ENCODE results near the gene C10orf90.

Gene C10orf90

DNA sequence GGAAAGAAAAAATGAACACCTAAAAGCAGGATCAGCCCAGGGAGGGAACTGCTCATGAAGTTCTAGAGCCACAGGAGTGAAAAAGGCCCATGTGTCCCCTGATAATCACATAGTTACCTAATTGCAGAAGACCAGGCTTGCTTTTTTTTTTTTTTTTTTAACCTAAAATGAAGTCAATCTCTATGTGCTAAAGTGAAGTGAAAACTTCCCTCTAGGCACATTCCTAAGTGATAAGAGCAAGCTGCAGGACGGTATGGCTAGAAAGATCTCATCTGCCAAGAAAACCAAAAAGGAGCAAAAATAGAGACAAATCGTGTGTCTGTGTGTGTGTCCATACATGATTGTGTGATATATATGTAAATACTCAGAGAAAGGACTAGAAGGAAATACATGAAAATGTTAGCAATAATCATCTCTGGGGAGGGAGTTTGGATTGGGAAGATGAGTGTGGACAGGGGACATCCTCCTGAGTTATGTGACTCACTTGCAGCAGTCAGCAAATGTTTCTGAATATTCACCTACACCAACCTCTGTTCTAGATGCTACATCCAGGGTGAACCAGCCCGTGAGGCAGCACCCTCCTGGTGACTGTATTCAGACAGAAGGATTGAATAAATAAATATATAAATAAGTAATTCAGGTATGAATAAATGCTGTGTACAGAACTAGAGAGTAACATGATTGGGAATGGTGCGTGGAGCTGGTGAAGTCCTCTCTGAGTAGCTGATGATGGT lies 76.4 kb downstream of the C10orf90 start:
- H3K4me2 ChIP-seq = no peak overlapping the region
- H3K27ac ChIP-seq = no peak overlapping the region
- no peaks in the 10 kb centered on the region for H4K20me1 ChIP-seq
- no peak overlapping the region for H3K4me3 ChIP-seq
- TF ChIP-seq Cebpa-rat (IDR thresholded peaks at IDR 0.05) = no peak
- H3K9ac ChIP-seq = no peak overlapping the region
- no peaks in the 10 kb centered on the region for H3K9me3 ChIP-seq
- H3K36me3 ChIP-seq = no peaks in the 10 kb centered on the region
- no peaks in the 10 kb centered on the region for H3K27me3 ChIP-seq
- no peaks in the 10 kb centered on the region for H3K4me1 ChIP-seq

DNA sequence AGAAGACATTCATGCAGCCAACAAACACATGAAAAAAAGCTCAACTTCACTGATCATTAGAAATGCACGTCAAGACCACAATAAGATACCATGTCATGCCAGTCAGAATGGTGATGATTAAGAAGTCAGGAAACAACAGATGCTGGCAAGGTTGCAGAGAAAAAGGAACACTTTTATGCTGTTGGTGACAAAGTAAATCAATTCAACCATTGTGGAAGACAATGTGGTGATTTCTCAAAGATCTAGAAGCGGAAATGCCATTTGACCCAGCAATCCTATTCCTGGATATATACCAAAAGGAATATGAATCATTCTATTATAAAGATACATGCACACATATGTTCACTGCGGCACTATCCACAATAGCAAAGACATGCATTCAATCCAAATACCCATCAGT lies 77.6 kb downstream of the C10orf90 start:
- Histone ChIP-seq H3K9me3 (no peaks in the 10 kb centered on the region), H3K36me3 (no peaks in the 10 kb centered on the region), H3K27me3 (no peaks in the 10 kb centered on the region), H3K27ac (no peak overlapping the region), H3K4me2 (no peak overlapping the region), H3K4me3 (no peak overlapping the region), H4K20me1 (no peaks in the 10 kb centered on the region), H3K9ac (no peak overlapping the region), H3K4me1 (no peaks in the 10 kb centered on the region)
- TF ChIP-seq Cebpa-rat (IDR thresholded peaks at IDR 0.05) = no peak

DNA sequence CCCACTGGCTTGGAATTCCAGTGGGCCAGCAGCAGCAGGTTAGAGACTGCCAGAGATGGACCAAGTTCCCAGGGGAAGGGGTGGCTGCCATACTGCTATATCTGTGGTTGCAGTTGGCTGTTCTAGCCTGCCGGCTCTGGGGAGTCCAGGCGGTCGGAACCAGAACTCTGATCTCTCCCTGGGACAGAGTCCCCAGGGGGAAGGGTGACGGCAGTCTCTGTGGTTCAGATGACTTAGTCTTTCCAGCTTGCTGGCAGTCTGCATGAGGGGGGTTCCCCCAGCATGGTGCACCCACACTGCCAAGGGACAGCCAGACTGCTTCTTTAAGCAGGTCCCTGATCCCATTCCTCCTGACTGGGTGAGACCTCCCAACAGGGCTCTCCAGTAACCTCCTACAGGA lies 82.5 kb downstream of the C10orf90 start:
- no peak for TF ChIP-seq Cebpa-rat (IDR thresholded peaks at IDR 0.05)
- no peaks in the 10 kb centered on the region for H3K27me3 ChIP-seq
- H3K9ac ChIP-seq = no peak overlapping the region
- H3K4me2 ChIP-seq = no peak overlapping the region
- H3K27ac ChIP-seq = no peak overlapping the region
- H3K4me1 ChIP-seq = no peaks in the 10 kb centered on the region
- H3K9me3 ChIP-seq = no peaks in the 10 kb centered on the region
- H3K36me3 ChIP-seq = no peaks in the 10 kb centered on the region
- no peaks in the 10 kb centered on the region for H4K20me1 ChIP-seq
- no peak overlapping the region for H3K4me3 ChIP-seq

- H3K9me3 ChIP-seq = no peaks in the 10 kb centered on the region
- no peak overlapping the region for H3K27ac ChIP-seq
- TF ChIP-seq Cebpa-rat (IDR thresholded peaks at IDR 0.05) = no peak
- H3K36me3 ChIP-seq = no peaks in the 10 kb centered on the region
- H3K4me2 ChIP-seq = no peak overlapping the region
- H3K4me1 ChIP-seq = no peaks in the 10 kb centered on the region
- H3K9ac ChIP-seq = no peak overlapping the region
- no peaks in the 10 kb centered on the region for H4K20me1 ChIP-seq
- H3K27me3 ChIP-seq = no peaks in the 10 kb centered on the region
- no peak overlapping the region for H3K4me3 ChIP-seq
These were observed 83.6 kb downstream of the C10orf90 start for GRCh38 chr10:126586878-126587277.

DNA sequence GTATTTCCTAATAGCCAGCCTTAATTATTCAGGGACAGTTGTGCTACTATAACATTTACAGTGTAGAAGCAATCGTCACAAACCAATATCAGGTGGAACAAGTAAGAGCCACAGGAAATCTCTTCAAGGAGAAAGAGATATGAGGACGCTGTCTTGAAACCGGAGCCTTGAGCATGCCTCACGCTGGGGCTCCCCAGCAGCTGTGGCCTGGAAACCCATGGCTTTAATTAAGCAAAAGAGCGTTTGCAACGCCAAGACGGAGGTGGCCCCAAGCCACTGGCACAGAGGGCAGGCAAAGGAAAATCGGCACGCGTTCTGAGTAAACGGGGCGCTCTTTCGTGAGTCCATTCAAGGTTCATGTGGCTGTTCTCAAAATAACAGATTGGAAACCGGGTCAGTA lies 84.4 kb downstream of the C10orf90 start:
- Histone ChIP-seq H4K20me1 (no peaks in the 10 kb centered on the region), H3K36me3 (no peaks in the 10 kb centered on the region), H3K27me3 (no peaks in the 10 kb centered on the region), H3K9me3 (no peaks in the 10 kb centered on the region), H3K4me3 (no peak overlapping the region), H3K4me1 (no peaks in the 10 kb centered on the region), H3K4me2 (no peak overlapping the region), H3K27ac (no peak overlapping the region), H3K9ac (no peak overlapping the region)
- no peak for TF ChIP-seq Cebpa-rat (IDR thresholded peaks at IDR 0.05)

DNA sequence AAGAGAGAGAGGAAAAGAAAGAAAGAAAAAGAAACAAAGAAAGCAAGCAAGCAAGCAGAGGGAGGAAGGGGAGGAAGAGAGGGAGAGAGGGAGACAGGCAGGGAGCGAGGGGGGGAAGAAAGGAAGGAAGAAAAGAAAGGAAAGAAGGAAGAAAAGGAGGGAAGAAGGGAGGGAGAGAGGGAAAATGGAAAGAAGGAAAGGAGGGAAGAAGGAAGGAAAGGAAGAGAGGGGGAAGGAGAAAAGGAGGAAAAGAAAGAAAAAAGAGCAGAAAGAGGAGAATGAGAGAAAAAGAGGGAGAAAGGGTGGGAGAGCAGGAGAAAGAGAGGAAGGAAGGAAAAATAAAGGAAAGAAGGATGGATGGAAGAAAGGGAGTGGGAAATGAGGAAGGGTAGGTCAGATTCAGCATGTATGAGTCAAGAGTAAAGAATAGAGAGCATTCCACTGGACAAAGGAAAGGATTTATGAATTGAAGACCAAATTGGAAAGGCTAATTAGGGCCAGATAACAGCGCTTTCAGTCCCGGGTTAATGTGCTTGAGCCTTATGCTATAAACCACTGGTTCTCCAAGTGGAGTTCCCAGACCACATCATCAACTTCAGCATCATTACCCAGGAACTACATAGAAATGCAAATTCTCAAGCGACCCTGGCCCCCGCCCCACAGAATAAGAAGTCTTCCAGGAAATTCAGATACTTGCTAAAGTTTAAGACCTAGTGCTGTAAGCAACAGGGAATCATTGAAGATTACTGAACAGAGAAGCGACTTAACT lies 85.1 kb downstream of the C10orf90 start:
- H3K36me3 ChIP-seq = no peaks in the 10 kb centered on the region
- H3K27ac ChIP-seq = no peak overlapping the region
- H3K4me3 ChIP-seq = no peak overlapping the region
- no peaks in the 10 kb centered on the region for H3K9me3 ChIP-seq
- no peaks in the 10 kb centered on the region for H4K20me1 ChIP-seq
- no peaks in the 10 kb centered on the region for H3K27me3 ChIP-seq
- no peak overlapping the region for H3K9ac ChIP-seq
- H3K4me2 ChIP-seq = no peak overlapping the region
- H3K4me1 ChIP-seq = no peaks in the 10 kb centered on the region
- TF ChIP-seq Cebpa-rat (IDR thresholded peaks at IDR 0.05) = no peak

- Histone ChIP-seq H3K4me1 (no peaks in the 10 kb centered on the region), H3K9me3 (no peaks in the 10 kb centered on the region), H3K36me3 (no peaks in the 10 kb centered on the region), H3K27ac (no peak overlapping the region), H3K9ac (no peak overlapping the region), H3K4me3 (no peak overlapping the region), H4K20me1 (no peaks in the 10 kb centered on the region), H3K4me2 (no peak overlapping the region), H3K27me3 (no peaks in the 10 kb centered on the region)
- no peak for TF ChIP-seq Cebpa-rat (IDR thresholded peaks at IDR 0.05)
These were observed 85.7 kb downstream of the C10orf90 start for GRCh38 chr10:126584836-126585235.

DNA sequence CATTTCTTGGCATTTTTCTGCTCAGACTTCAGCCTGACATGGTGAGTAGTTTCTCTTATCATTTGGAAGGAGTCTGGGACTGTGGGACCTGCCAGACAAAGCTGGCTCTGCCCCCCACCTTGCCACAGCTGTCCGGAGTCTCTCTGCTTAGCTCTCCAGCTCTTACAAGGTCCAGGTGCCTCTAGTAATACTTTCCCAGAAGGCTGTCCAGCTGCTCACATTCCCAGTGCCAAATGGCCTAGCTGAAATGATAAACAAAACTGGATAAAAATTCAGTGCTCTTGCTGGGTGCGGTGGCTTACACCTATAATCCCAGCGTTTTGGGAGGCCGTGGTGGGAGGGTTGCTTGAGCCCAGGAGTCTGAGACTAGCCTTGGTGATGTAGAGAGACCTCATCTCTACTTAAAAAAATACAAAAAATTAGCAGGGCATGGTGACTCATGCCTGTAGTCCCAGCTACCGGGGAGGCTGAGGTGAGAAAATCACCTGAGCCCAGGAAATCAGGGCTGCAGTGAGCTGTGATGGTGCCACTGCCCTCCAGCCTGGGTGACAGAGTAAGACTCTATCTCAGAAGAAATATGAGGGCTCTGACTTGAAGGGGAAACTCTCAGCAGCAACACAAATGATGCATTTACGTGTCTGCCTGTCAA lies 86.8 kb downstream of the C10orf90 start:
- Histone ChIP-seq H3K27me3 (no peaks in the 10 kb centered on the region), H3K36me3 (no peaks in the 10 kb centered on the region), H3K27ac (no peak overlapping the region), H3K9ac (no peak overlapping the region), H3K4me1 (no peaks in the 10 kb centered on the region), H3K9me3 (no peaks in the 10 kb centered on the region), H4K20me1 (no peaks in the 10 kb centered on the region), H3K4me2 (no peak overlapping the region), H3K4me3 (no peak overlapping the region)
- no peak for TF ChIP-seq Cebpa-rat (IDR thresholded peaks at IDR 0.05)

- no peaks in the 10 kb centered on the region for H3K4me1 ChIP-seq
- no peaks in the 10 kb centered on the region for H3K36me3 ChIP-seq
- H3K27ac ChIP-seq = no peak overlapping the region
- no peak overlapping the region for H3K4me3 ChIP-seq
- no peaks in the 10 kb centered on the region for H3K27me3 ChIP-seq
- H3K9me3 ChIP-seq = no peaks in the 10 kb centered on the region
- H4K20me1 ChIP-seq = no peaks in the 10 kb centered on the region
- TF ChIP-seq Cebpa-rat (IDR thresholded peaks at IDR 0.05) = no peak
- H3K4me2 ChIP-seq = no peak overlapping the region
- H3K9ac ChIP-seq = no peak overlapping the region
These were observed 88.8 kb downstream of the C10orf90 start for GRCh38 chr10:126581648-126582046.

All from BLaER1 (cell line).